NB4 (cell line): ENCODE data around the gene PPM1N.

ENCODE experiments used
- CTCF ChIP-seq: IDR thresholded peaks from one replicate; pipeline ENCODE4 v1.5.1; 2012; ENCODE audit warnings: low read depth, low read length
- MYC ChIP-seq: IDR thresholded peaks from 2 replicates; pipeline ENCODE4 v1.6.1; 2011; ENCODE audit warnings: low read depth, low read length
- POLR2A ChIP-seq: IDR thresholded peaks from 2 replicates; pipeline ENCODE4 v1.6.1; 2011; ENCODE audit warnings: mild to moderate bottlenecking; ENCODE audit not compliant: insufficient read length; ENCODE audit errors: extremely low read depth

- TF ChIP-seq CTCF: no peak
- no peak for TF ChIP-seq POLR2A
- TF ChIP-seq MYC: no peak
Measured at GRCh38 chr19:45509692-45510015, 11.4 kb downstream of the PPM1N start.
